Retina (tissue), 1 donor: ENCODE measurements around the gene GRIA3.

Experiments
- DNase-seq: peaks from one replicate; pipeline ENCODE4 v3.0.0-alpha.2; 2016

Gene GRIA3

GRCh38 chrX:123199338-123199737 lies 15.3 kb downstream of the GRIA3 start:
- no peak for DNase-seq

- no peak for DNase-seq
These were observed 17.6 kb downstream of the GRIA3 start for GRCh38 chrX:123201720-123202119.

GRCh38 chrX:123202523-123202922 lies 18.4 kb downstream of the GRIA3 start:
- DNase-seq = no peak

GRCh38 chrX:123203772-123204171 lies 19.7 kb downstream of the GRIA3 start:
- no peak for DNase-seq

GRCh38 chrX:123206176-123206575 lies 22.1 kb downstream of the GRIA3 start:
- no peak for DNase-seq

GRCh38 chrX:123210252-123210651 lies 26.2 kb downstream of the GRIA3 start:
- no peak for DNase-seq

- no peak for DNase-seq
These were observed 31.5 kb downstream of the GRIA3 start for GRCh38 chrX:123215397-123216089.

GRCh38 chrX:123217077-123217476 lies 33.0 kb downstream of the GRIA3 start:
- no peak for DNase-seq

- DNase-seq = no peak
These were observed 33.6 kb downstream of the GRIA3 start for GRCh38 chrX:123217728-123218127.

- DNase-seq = no peak
These were observed 35.8 kb downstream of the GRIA3 start for GRCh38 chrX:123219916-123220315.

- peak; percentile 17 for DNase-seq
These were observed 38.8 kb downstream of the GRIA3 start for GRCh38 chrX:123222920-123223319.

GRCh38 chrX:123223409-123223808 lies 39.3 kb downstream of the GRIA3 start:
- DNase-seq = no peak

GRCh38 chrX:123223859-123224258 lies 39.8 kb downstream of the GRIA3 start:
- no peak for DNase-seq

- DNase-seq = no peak
These were observed 46.7 kb downstream of the GRIA3 start for GRCh38 chrX:123230798-123231197.

- DNase-seq = no peak
These were observed 52.8 kb downstream of the GRIA3 start for GRCh38 chrX:123236859-123237258.

GRCh38 chrX:123237271-123237670 lies 53.2 kb downstream of the GRIA3 start:
- no peak for DNase-seq

GRCh38 chrX:123254457-123254856 lies 70.4 kb downstream of the GRIA3 start:
- DNase-seq = no peak

- DNase-seq = no peak
These were observed 72.3 kb downstream of the GRIA3 start for GRCh38 chrX:123256378-123256777.

GRCh38 chrX:123260920-123261418 lies 76.9 kb downstream of the GRIA3 start:
- no peak for DNase-seq

- DNase-seq = peak; percentile 14
These were observed 79.2 kb downstream of the GRIA3 start for GRCh38 chrX:123263270-123263669.

GRCh38 chrX:123263747-123264146 lies 79.7 kb downstream of the GRIA3 start:
- no peak for DNase-seq

GRCh38 chrX:123267220-123267619 lies 83.1 kb downstream of the GRIA3 start:
- no peak for DNase-seq

GRCh38 chrX:123271902-123272301 lies 87.8 kb downstream of the GRIA3 start:
- no peak for DNase-seq

GRCh38 chrX:123272630-123273029 lies 88.6 kb downstream of the GRIA3 start:
- DNase-seq = no peak

GRCh38 chrX:123274796-123275195 lies 90.7 kb downstream of the GRIA3 start:
- DNase-seq = no peak
